GM19240 (cell line): ENCODE data around the gene ZBTB9.
"Not testable (repeated sequence)": the region's sequence is repeated elsewhere in the genome, so short reads cannot be mapped to it uniquely, and the experiment has no call there.

Experiments used
- DNase-seq: peaks from one replicate; pipeline ENCODE4 v3.0.0; 2011; ENCODE audit warnings: low spot score; ENCODE audit not compliant: insufficient read length

The ZBTB9 gene

GRCh38 chr6:33459226-33459625, 4.8 kb downstream of the ZBTB9 start:
- no peak for DNase-seq

- no peak for DNase-seq
These were observed 11.8 kb downstream of the ZBTB9 start for GRCh38 chr6:33466075-33466735.

GRCh38 chr6:33467091-33467490, 12.7 kb downstream of the ZBTB9 start:
- no peak for DNase-seq

- no peak for DNase-seq
These were observed 15.3 kb downstream of the ZBTB9 start for GRCh38 chr6:33469661-33470060.

- no peak for DNase-seq
These were observed 23.5 kb downstream of the ZBTB9 start for GRCh38 chr6:33477864-33478263.

GRCh38 chr6:33481192-33481591, 26.8 kb downstream of the ZBTB9 start:
- DNase-seq = no peak

GRCh38 chr6:33482620-33483019, 28.2 kb downstream of the ZBTB9 start:
- not testable (repeated sequence) for DNase-seq

GRCh38 chr6:33483678-33484077, 29.3 kb downstream of the ZBTB9 start:
- DNase-seq = no peak

- not testable (repeated sequence) for DNase-seq
These were observed 30.4 kb downstream of the ZBTB9 start for GRCh38 chr6:33484673-33485262.

GRCh38 chr6:33485680-33486079, 31.3 kb downstream of the ZBTB9 start:
- DNase-seq = not testable (repeated sequence)

- no peak for DNase-seq
These were observed 34.0 kb downstream of the ZBTB9 start for GRCh38 chr6:33488339-33488738.

GRCh38 chr6:33490198-33490597, 35.8 kb downstream of the ZBTB9 start:
- DNase-seq = no peak

- no peak for DNase-seq
These were observed 36.2 kb downstream of the ZBTB9 start for GRCh38 chr6:33490621-33491020.

- DNase-seq = no peak
These were observed 37.7 kb downstream of the ZBTB9 start for GRCh38 chr6:33492093-33492492.

- DNase-seq = no peak
These were observed 42.8 kb downstream of the ZBTB9 start for GRCh38 chr6:33497157-33497556.

GRCh38 chr6:33502486-33502885, 48.1 kb downstream of the ZBTB9 start:
- no peak for DNase-seq

GRCh38 chr6:33504486-33504885, 50.1 kb downstream of the ZBTB9 start:
- DNase-seq = no peak

- no peak for DNase-seq
These were observed 51.4 kb downstream of the ZBTB9 start for GRCh38 chr6:33505548-33506370.
